GM23338 (cell line): Measurements from ENCODE around the gene CD53. TPM values are rescaled to one million over a fixed set of nuclear protein-coding genes. Genes with fewer than 3 reads are reported as not detected.

ENCODE experiments used
- ATAC-seq: fragments of 200-7000 bp; cut with Tn5 transposase; 3 replicates; pipeline ENCODE4 v1.9.1; 2020
- DNase-seq: peaks from one replicate; pipeline ENCODE4 v3.0.0-alpha.2; 2015; ENCODE audit warnings: low spot score
- H2AFZ ChIP-seq: fragments of 200-600 bp; sonication (generic); 2 replicates; pipeline ENCODE4 v1.8.0; 2016; ENCODE audit warnings: antibody characterized with exemption, mild to moderate bottlenecking, moderate library complexity
- H3F3A ChIP-seq: fragments of 200-600 bp; sonication (generic); replicated peaks from 2 replicates; pipeline ENCODE4 v1.8.0; 2017; ENCODE audit warnings: antibody characterized with exemption, mixed run types, low read depth
- H3K27ac ChIP-seq: fragments of 200-600 bp; sonication (generic); 2 replicates; pipeline ENCODE4 v1.6.1; 2016; ENCODE audit warnings: low read depth
- H3K27me3 ChIP-seq: fragments of 200-600 bp; sonication (generic); 2 replicates; pipeline ENCODE4 v1.8.0; 2016; ENCODE audit warnings: mild to moderate bottlenecking, mixed run types, moderate library complexity; ENCODE audit not compliant: insufficient read depth
- H3K36me3 ChIP-seq: fragments of 200-600 bp; sonication (generic); 2 replicates; pipeline ENCODE4 v1.8.0; 2016; ENCODE audit warnings: mild to moderate bottlenecking; ENCODE audit not compliant: insufficient read depth
- H3K4me1 ChIP-seq: fragments of 200-600 bp; sonication (generic); 2 replicates; pipeline ENCODE4 v1.8.0; 2016; ENCODE audit warnings: mild to moderate bottlenecking, moderate library complexity; ENCODE audit not compliant: insufficient read depth
- H3K4me2 ChIP-seq: fragments of 200-600 bp; sonication (generic); 2 replicates; pipeline ENCODE4 v1.7.1; 2017; ENCODE audit warnings: mixed run types
- H3K4me3 ChIP-seq: fragments of 200-600 bp; sonication (generic); 2 replicates; pipeline ENCODE4 v1.6.1; 2016; ENCODE audit warnings: mixed run types
- H3K79me2 ChIP-seq: fragments of 200-600 bp; sonication (generic); replicated peaks from 2 replicates; pipeline ENCODE4 v1.8.0; 2017; ENCODE audit warnings: mild to moderate bottlenecking; ENCODE audit not compliant: insufficient read depth
- H3K9me2 ChIP-seq: fragments of 200-600 bp; sonication (generic); 2 replicates; pipeline ENCODE4 v1.8.0; 2017; ENCODE audit not compliant: insufficient read depth
- H4K20me1 ChIP-seq: fragments of 200-600 bp; sonication (generic); replicated peaks from 2 replicates; pipeline ENCODE4 v1.8.0; 2017; ENCODE audit warnings: mild to moderate bottlenecking; ENCODE audit not compliant: insufficient read depth
- H3K27ac Mint-ChIP-seq: 2 replicates; pipeline ENCODE4 v1.8.0; 2020; ENCODE audit warnings: inconsistent platforms, mild to moderate bottlenecking, moderate library complexity, mixed read lengths
- H3K27me3 Mint-ChIP-seq: 3 replicates; pipeline ENCODE4 v1.8.0; 2022; ENCODE audit warnings: low read depth, mild to moderate bottlenecking, moderate library complexity, mixed read lengths, inconsistent platforms; ENCODE audit not compliant: insufficient read depth, poor library complexity
- H3K36me3 Mint-ChIP-seq: 3 replicates; pipeline ENCODE4 v1.8.0; 2021; ENCODE audit warnings: low read depth, mild to moderate bottlenecking, inconsistent platforms, moderate library complexity, mixed read lengths
- H3K4me1 Mint-ChIP-seq: 3 replicates; pipeline ENCODE4 v1.8.0; 2020; ENCODE audit warnings: mild to moderate bottlenecking, inconsistent platforms, mixed read lengths
- H3K4me3 Mint-ChIP-seq: 3 replicates; pipeline ENCODE4 v1.8.0; 2021; ENCODE audit warnings: moderate library complexity, mild to moderate bottlenecking, inconsistent platforms, mixed read lengths
- H3K9me3 Mint-ChIP-seq: 3 replicates; pipeline ENCODE4 v1.8.0; 2020; ENCODE audit warnings: moderate library complexity, mild to moderate bottlenecking, inconsistent platforms, mixed read lengths
- CREB1 ChIP-seq: fragments of 250-450 bp; sonication (Bioruptor Pico); IDR thresholded peaks from 2 replicates; pipeline ENCODE4 v1.5.0; 2020; ENCODE audit warnings: low read depth, mild to moderate bottlenecking, moderate library complexity
- EZH2 ChIP-seq: fragments of 200-600 bp; sonication (generic); IDR thresholded peaks from one replicate; pipeline ENCODE4 v1.8.0; 2017; ENCODE audit warnings: antibody characterized with exemption, mild to moderate bottlenecking, low read depth; ENCODE audit not compliant: unreplicated experiment
- EZH2phosphoT487 ChIP-seq: fragments of 200-600 bp; sonication (generic); IDR thresholded peaks from one replicate; pipeline ENCODE4 v1.8.1; 2018; ENCODE audit warnings: antibody characterized with exemption; ENCODE audit not compliant: unreplicated experiment
- polyA plus RNA-seq: library from polyadenylated mRNA; unstranded; fragments of >200 nt; fragmentation: Nextera tagmentation; extraction: Ambion mirVana; gene quantifications from 2 replicates; pipeline ENCODE4 v1.2.1, GENCODE V29; 2016
- total RNA-seq: library from RNA; depleted of rRNA; stranded (reverse); fragments of >200 nt; shearing (Covaris generic); gene quantifications from 2 replicates; pipeline ENCODE4 v1.2.3, GENCODE V29; 2014
- TF ChIP-seq, protein P1 (sequence below): fragments of 250-450 bp; sonication (Bioruptor Pico); IDR thresholded peaks from 2 replicates; pipeline ENCODE4 v1.5.0; 2020; ENCODE audit warnings: mild to moderate bottlenecking, moderate library complexity
- TF ChIP-seq, protein P2 (sequence below): IDR thresholded peaks from one replicate; pipeline ENCODE4 v1.6.1; 2018; ENCODE audit warnings: antibody characterized with exemption; ENCODE audit not compliant: unreplicated experiment

CD53 gene
- total and polyA plus RNA-seq, 2 experiments from 2014 or later = 0.28 to 0.70 TPM

GRCh38 chr1:110899458-110899843 is 26.5 kb downstream of the CD53 start (continued):
- TF ChIP-seq, protein P1, sequence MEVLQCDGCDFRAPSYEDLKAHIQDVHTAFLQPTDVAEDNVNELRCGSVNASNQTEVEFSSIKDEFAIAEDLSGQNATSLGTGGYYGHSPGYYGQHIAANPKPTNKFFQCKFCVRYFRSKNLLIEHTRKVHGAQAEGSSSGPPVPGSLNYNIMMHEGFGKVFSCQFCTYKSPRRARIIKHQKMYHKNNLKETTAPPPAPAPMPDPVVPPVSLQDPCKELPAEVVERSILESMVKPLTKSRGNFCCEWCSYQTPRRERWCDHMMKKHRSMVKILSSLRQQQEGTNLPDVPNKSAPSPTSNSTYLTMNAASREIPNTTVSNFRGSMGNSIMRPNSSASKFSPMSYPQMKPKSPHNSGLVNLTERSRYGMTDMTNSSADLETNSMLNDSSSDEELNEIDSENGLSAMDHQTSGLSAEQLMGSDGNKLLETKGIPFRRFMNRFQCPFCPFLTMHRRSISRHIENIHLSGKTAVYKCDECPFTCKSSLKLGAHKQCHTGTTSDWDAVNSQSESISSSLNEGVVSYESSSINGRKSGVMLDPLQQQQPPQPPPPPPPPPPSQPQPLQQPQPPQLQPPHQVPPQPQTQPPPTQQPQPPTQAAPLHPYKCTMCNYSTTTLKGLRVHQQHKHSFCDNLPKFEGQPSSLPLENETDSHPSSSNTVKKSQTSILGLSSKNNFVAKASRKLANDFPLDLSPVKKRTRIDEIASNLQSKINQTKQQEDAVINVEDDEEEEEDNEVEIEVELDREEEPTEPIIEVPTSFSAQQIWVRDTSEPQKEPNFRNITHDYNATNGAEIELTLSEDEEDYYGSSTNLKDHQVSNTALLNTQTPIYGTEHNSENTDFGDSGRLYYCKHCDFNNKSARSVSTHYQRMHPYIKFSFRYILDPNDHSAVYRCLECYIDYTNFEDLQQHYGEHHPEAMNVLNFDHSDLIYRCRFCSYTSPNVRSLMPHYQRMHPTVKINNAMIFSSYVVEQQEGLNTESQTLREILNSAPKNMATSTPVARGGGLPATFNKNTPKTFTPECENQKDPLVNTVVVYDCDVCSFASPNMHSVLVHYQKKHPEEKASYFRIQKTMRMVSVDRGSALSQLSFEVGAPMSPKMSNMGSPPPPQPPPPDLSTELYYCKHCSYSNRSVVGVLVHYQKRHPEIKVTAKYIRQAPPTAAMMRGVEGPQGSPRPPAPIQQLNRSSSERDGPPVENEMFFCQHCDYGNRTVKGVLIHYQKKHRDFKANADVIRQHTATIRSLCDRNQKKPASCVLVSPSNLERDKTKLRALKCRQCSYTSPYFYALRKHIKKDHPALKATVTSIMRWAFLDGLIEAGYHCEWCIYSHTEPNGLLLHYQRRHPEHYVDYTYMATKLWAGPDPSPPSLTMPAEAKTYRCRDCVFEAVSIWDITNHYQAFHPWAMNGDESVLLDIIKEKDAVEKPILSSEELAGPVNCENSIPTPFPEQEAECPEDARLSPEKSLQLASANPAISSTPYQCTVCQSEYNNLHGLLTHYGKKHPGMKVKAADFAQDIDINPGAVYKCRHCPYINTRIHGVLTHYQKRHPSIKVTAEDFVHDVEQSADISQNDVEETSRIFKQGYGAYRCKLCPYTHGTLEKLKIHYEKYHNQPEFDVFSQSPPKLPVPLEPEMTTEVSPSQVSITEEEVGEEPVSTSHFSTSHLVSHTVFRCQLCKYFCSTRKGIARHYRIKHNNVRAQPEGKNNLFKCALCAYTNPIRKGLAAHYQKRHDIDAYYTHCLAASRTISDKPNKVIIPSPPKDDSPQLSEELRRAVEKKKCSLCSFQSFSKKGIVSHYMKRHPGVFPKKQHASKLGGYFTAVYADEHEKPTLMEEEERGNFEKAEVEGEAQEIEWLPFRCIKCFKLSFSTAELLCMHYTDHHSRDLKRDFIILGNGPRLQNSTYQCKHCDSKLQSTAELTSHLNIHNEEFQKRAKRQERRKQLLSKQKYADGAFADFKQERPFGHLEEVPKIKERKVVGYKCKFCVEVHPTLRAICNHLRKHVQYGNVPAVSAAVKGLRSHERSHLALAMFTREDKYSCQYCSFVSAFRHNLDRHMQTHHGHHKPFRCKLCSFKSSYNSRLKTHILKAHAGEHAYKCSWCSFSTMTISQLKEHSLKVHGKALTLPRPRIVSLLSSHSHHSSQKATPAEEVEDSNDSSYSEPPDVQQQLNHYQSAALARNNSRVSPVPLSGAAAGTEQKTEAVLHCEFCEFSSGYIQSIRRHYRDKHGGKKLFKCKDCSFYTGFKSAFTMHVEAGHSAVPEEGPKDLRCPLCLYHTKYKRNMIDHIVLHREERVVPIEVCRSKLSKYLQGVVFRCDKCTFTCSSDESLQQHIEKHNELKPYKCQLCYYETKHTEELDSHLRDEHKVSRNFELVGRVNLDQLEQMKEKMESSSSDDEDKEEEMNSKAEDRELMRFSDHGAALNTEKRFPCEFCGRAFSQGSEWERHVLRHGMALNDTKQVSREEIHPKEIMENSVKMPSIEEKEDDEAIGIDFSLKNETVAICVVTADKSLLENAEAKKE (CRISPR knock-in tag) = no peak
- TF ChIP-seq EZH2phosphoT487 = no peak
- TF ChIP-seq, protein P2, sequence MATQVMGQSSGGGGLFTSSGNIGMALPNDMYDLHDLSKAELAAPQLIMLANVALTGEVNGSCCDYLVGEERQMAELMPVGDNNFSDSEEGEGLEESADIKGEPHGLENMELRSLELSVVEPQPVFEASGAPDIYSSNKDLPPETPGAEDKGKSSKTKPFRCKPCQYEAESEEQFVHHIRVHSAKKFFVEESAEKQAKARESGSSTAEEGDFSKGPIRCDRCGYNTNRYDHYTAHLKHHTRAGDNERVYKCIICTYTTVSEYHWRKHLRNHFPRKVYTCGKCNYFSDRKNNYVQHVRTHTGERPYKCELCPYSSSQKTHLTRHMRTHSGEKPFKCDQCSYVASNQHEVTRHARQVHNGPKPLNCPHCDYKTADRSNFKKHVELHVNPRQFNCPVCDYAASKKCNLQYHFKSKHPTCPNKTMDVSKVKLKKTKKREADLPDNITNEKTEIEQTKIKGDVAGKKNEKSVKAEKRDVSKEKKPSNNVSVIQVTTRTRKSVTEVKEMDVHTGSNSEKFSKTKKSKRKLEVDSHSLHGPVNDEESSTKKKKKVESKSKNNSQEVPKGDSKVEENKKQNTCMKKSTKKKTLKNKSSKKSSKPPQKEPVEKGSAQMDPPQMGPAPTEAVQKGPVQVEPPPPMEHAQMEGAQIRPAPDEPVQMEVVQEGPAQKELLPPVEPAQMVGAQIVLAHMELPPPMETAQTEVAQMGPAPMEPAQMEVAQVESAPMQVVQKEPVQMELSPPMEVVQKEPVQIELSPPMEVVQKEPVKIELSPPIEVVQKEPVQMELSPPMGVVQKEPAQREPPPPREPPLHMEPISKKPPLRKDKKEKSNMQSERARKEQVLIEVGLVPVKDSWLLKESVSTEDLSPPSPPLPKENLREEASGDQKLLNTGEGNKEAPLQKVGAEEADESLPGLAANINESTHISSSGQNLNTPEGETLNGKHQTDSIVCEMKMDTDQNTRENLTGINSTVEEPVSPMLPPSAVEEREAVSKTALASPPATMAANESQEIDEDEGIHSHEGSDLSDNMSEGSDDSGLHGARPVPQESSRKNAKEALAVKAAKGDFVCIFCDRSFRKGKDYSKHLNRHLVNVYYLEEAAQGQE = no peak
- no peak for TF ChIP-seq CREB1 (CRISPR knock-in tag)

GRCh38 chr1:110902820-110903463 is 30.0 kb downstream of the CD53 start:
- H3K27me3 ChIP-seq = no peaks in the 10 kb centered on the region
- H3K36me3 ChIP-seq = no peaks in the 10 kb centered on the region
- no peaks in the 10 kb centered on the region for H3K4me1 ChIP-seq
- no peak overlapping the region for H2AFZ ChIP-seq
- Mint-ChIP-seq H3K27me3 (no peaks in the 10 kb centered on the region), H3K4me1 (peaks cover 5% of the 10 kb centered on the region; the same call in 2 of the 3 replicates), H3K9me3 (no peaks in the 10 kb centered on the region), H3K4me3 (no peak overlapping the region; the same call in 2 of the 3 replicates), H3K36me3 (no peaks in the 10 kb centered on the region), H3K27ac (no peak overlapping the region)
- no peak overlapping the region for H3K27ac ChIP-seq
- H3K9me2 ChIP-seq = no peaks in the 10 kb centered on the region
- no peaks in the 10 kb centered on the region for H3K79me2 ChIP-seq
- H3F3A ChIP-seq = no peaks in the 10 kb centered on the region
- no peak for ATAC-seq
- no peaks in the 10 kb centered on the region for H4K20me1 ChIP-seq
- no peak overlapping the region for H3K4me2 ChIP-seq
- DNase-seq = no peak
- no peak overlapping the region for H3K4me3 ChIP-seq
- TF ChIP-seq, protein P1 (CRISPR knock-in tag) = no peak
- no peak for TF ChIP-seq EZH2
